KOPT-K1 (cell line): ENCODE measurements around the gene NAT9.

Experiments used
- H3K27ac ChIP-seq: fragments of 200-600 bp; sonication (generic); 2 replicates; pipeline ENCODE4 v1.5.1; 2016; ENCODE audit warnings: antibody characterized with exemption, mild to moderate bottlenecking, low read depth, low read length; ENCODE audit not compliant: poor library complexity, severe bottlenecking
- H3K36me3 ChIP-seq: fragments of 200-600 bp; sonication (generic); 2 replicates; pipeline ENCODE4 v1.5.1; 2017; ENCODE audit warnings: antibody characterized with exemption, mild to moderate bottlenecking, low read length, moderate library complexity; ENCODE audit not compliant: insufficient read depth
- H3K9me3 ChIP-seq: fragments of 200-600 bp; sonication (generic); 2 replicates; pipeline ENCODE4 v1.5.1; 2017; ENCODE audit warnings: antibody characterized with exemption, low read length, mild to moderate bottlenecking; ENCODE audit not compliant: insufficient read depth, poor library complexity, severe bottlenecking

Gene NAT9

GRCh38 chr17:74764751-74765286 lies 11.3 kb downstream of the NAT9 start:
- Histone ChIP-seq H3K27ac (no peak overlapping the region), H3K36me3 (peaks cover 97% of the 10 kb centered on the region)

GRCh38 chr17:74763565-74764387 lies 12.4 kb downstream of the NAT9 start:
- peaks cover 89% of the 10 kb centered on the region for H3K36me3 ChIP-seq
- H3K9me3 ChIP-seq, result no peaks in the 10 kb centered on the region
- no peak overlapping the region for H3K27ac ChIP-seq

More at GRCh38 chr17:74764751-74765286, 11.3 kb downstream of the NAT9 start:
- H3K9me3 ChIP-seq, result no peaks in the 10 kb centered on the region

- Histone ChIP-seq H3K9me3 (no peaks in the 10 kb centered on the region), H3K36me3 (peaks cover 86% of the 10 kb centered on the region), H3K27ac (peak overlapping the region; percentile 15)
Observed at GRCh38 chr17:74761931-74762330, 14.2 kb downstream of the NAT9 start.

GRCh38 chr17:74761419-74761818 lies 14.7 kb downstream of the NAT9 start:
- Histone ChIP-seq H3K27ac (peak overlapping the region; percentile 15), H3K36me3 (peaks cover 86% of the 10 kb centered on the region), H3K9me3 (no peaks in the 10 kb centered on the region)

GRCh38 chr17:74760404-74761105 lies 15.6 kb downstream of the NAT9 start:
- H3K9me3 ChIP-seq, result no peaks in the 10 kb centered on the region
- H3K27ac ChIP-seq, result peak overlapping the region; percentile 83
- peaks cover 86% of the 10 kb centered on the region for H3K36me3 ChIP-seq

GRCh38 chr17:74759941-74760340 lies 16.2 kb downstream of the NAT9 start:
- no peaks in the 10 kb centered on the region for H3K9me3 ChIP-seq
- H3K36me3 ChIP-seq, result peaks cover 86% of the 10 kb centered on the region
- peak overlapping the region; percentile 83 for H3K27ac ChIP-seq

GRCh38 chr17:74759243-74759801 lies 16.8 kb downstream of the NAT9 start:
- no peaks in the 10 kb centered on the region for H3K9me3 ChIP-seq
- H3K27ac ChIP-seq, result peak overlapping the region; percentile 83
- peaks cover 86% of the 10 kb centered on the region for H3K36me3 ChIP-seq

GRCh38 chr17:74758848-74759168 lies 17.3 kb downstream of the NAT9 start:
- peaks cover 86% of the 10 kb centered on the region for H3K36me3 ChIP-seq
- H3K9me3 ChIP-seq, result no peaks in the 10 kb centered on the region
- peak overlapping the region; percentile 83 for H3K27ac ChIP-seq

GRCh38 chr17:74757931-74758847 lies 18.0 kb downstream of the NAT9 start:
- no peaks in the 10 kb centered on the region for H3K9me3 ChIP-seq
- peaks cover 85% of the 10 kb centered on the region for H3K36me3 ChIP-seq
- H3K27ac ChIP-seq, result peak overlapping the region; percentile 83

- H3K9me3 ChIP-seq, result no peaks in the 10 kb centered on the region
- peak overlapping the region; percentile 83 for H3K27ac ChIP-seq
- H3K36me3 ChIP-seq, result peaks cover 85% of the 10 kb centered on the region
Observed at GRCh38 chr17:74757502-74757901, 18.6 kb downstream of the NAT9 start.

GRCh38 chr17:74756891-74757290 lies 19.3 kb downstream of the NAT9 start:
- Histone ChIP-seq H3K9me3 (no peaks in the 10 kb centered on the region), H3K27ac (peak overlapping the region; percentile 83), H3K36me3 (peaks cover 87% of the 10 kb centered on the region)

- Histone ChIP-seq H3K36me3 (peaks cover 85% of the 10 kb centered on the region), H3K27ac (peak overlapping the region; percentile 18), H3K9me3 (no peaks in the 10 kb centered on the region)
Observed at GRCh38 chr17:74755533-74755932, 20.6 kb downstream of the NAT9 start.

- Histone ChIP-seq H3K36me3 (peaks cover 85% of the 10 kb centered on the region), H3K27ac (peak overlapping the region; percentile 6), H3K9me3 (no peaks in the 10 kb centered on the region)
Observed at GRCh38 chr17:74754832-74755231, 21.3 kb downstream of the NAT9 start.

GRCh38 chr17:74752822-74753401 lies 23.2 kb downstream of the NAT9 start:
- peak overlapping the region; percentile 18 for H3K27ac ChIP-seq
- H3K9me3 ChIP-seq, result no peaks in the 10 kb centered on the region
- H3K36me3 ChIP-seq, result peaks cover 80% of the 10 kb centered on the region
